H1 (cell line): Measurements from ENCODE around the gene DENND4A. TPM values are rescaled to one million over a fixed set of nuclear protein-coding genes. Genes with fewer than 3 reads are reported as not detected.

ENCODE experiments used
- RAD21 ChIP-seq, 2 experiments: IDR thresholded peaks in 1 of 2; conservative IDR thresholded peaks in 1 of 2; 2 replicates each; pipeline ENCODE4 v1.6.1; 2011; ENCODE audit warnings: low read depth in 2 of 2, low read length in 2 of 2, improper control_type of control experiment in 1 of 2, inconsistent platforms in 1 of 2, mild to moderate bottlenecking in 1 of 2, moderate library complexity in 1 of 2
- polyA plus RNA-seq, 7 experiments: library from polyadenylated mRNA; depleted of rRNA in 3 of 7; stranded (reverse) in 5 of 7; unstranded in 2 of 7; fragments of >200 nt in 5 of 7; fragments of 200-250 nt in 2 of 7; gene quantifications; 1 replicate in 5 of 7; 2 replicates in 1 of 7; 4 replicates in 1 of 7; pipeline versions ENCODE4 v1.2.1 to v1.2.3, GENCODE V29; 2011 to 2013; ENCODE audit warnings: missing spikeins in 2 of 7, mixed read lengths in 2 of 7
- total RNA-seq: library from RNA; stranded (reverse); fragmentation: NEBNext Ultra II Directional; extraction: Animal tissue kit (Norgen Biotek cat#: 25700); gene quantifications from 2 replicates; pipeline ENCODE4 v1.2.1, GENCODE V29; 2021

DENND4A gene
- total and polyA plus RNA-seq, 2 of the 8 experiments (the other 6 are each of a cell fraction or from before 2014, with no cell fraction given): 1.3 to 4.7 TPM

DNA sequence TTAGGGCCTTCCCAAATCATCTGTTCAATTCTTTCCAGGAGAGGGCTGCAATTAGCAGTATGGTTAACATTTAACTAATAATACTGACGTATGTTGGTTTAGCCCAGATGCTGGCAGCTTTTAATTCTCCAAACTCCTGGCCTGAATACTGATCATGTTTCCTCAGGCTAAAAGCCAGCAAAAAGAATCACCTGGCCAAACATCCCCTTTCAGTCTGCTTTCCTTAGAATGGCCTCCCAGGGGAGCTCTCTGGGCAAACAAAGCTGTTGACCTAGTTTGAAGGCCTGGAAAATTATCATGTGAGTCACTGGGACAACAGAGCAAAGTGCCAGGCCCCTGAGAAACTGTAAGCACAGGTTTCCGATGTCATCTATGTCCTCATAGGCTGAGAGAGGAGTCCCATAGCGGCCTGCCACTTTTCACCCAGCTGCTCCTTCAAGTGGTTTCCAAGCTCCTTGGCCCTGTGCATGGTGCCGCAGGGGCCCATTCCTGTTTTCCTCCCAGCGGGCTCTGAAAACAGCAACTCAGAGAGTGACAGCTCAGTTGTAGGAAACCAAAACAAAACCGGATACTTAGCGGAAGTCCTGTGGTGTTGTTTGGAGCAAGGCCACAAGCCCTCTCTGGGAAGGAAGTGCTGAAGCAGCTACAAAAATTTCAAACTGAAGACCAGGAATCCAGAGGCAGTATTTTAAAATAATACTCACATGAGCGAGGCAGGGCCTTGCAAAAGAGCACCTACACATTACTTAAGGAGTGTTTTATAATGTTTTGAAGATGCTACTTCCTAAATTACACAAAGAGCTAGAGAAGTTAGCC is 40.7 kb upstream of the DENND4A start (continued):
- peak in 1 of 2 experiments; percentile 20; a peak in 1 of 4 replicates for TF ChIP-seq RAD21 (IDR thresholded peaks at IDR 0.05 in 1 of 2, conservative IDR thresholded peaks at IDR 0.05 in 1 of 2; ENCODE audit: low read depth in 2 of 2, low read length in 2 of 2)
